Nephron (organoid): ENCODE results near the gene CASK.
A peak's percentile ranks its signal among the peaks of the same experiment; 100 is the strongest.

ENCODE experiments used
- H3K27ac Mint-ChIP-seq, 3 experiments: 2 replicates each; pipeline ENCODE4 v1.8.0; 2020; ENCODE audit warnings: mixed read lengths in 3 of 3, mild to moderate bottlenecking in 2 of 3, moderate library complexity in 1 of 3
- H3K27me3 Mint-ChIP-seq: 2 replicates; pipeline ENCODE4 v1.8.0; 2021; ENCODE audit warnings: low read depth, mild to moderate bottlenecking, moderate library complexity, mixed read lengths
- H3K36me3 Mint-ChIP-seq: 2 replicates; pipeline ENCODE4 v1.8.0; 2020; ENCODE audit warnings: low read depth, mixed read lengths
- H3K4me1 Mint-ChIP-seq: 2 replicates; pipeline ENCODE4 v1.8.0; 2020; ENCODE audit warnings: mixed read lengths
- H3K4me3 Mint-ChIP-seq, 3 experiments: 2 replicates each; pipeline ENCODE4 v1.8.0; 2020; ENCODE audit warnings: mild to moderate bottlenecking in 3 of 3, mixed read lengths in 3 of 3, moderate library complexity in 2 of 3
- H3K9me3 Mint-ChIP-seq: 2 replicates; pipeline ENCODE4 v1.8.0; 2020; ENCODE audit warnings: mixed read lengths
- TF ChIP-seq, protein P1 (sequence below), 3 experiments: fragments of 200-600 bp; sonication (generic); IDR thresholded peaks; one replicate each; pipeline ENCODE4 v1.5.0; 2021; ENCODE audit warnings: antibody characterized with exemption in 3 of 3; ENCODE audit not compliant: unreplicated experiment in 3 of 3

CASK gene

GRCh38 chrX:41602816-41603345 is 320.5 kb downstream of the CASK start:
- H3K27me3 Mint-ChIP-seq, result no peaks in the 10 kb centered on the region
- H3K4me1 Mint-ChIP-seq, result no peaks in the 10 kb centered on the region
- H3K27ac Mint-ChIP-seq, result no peak overlapping the region
- TF ChIP-seq, protein P1, sequence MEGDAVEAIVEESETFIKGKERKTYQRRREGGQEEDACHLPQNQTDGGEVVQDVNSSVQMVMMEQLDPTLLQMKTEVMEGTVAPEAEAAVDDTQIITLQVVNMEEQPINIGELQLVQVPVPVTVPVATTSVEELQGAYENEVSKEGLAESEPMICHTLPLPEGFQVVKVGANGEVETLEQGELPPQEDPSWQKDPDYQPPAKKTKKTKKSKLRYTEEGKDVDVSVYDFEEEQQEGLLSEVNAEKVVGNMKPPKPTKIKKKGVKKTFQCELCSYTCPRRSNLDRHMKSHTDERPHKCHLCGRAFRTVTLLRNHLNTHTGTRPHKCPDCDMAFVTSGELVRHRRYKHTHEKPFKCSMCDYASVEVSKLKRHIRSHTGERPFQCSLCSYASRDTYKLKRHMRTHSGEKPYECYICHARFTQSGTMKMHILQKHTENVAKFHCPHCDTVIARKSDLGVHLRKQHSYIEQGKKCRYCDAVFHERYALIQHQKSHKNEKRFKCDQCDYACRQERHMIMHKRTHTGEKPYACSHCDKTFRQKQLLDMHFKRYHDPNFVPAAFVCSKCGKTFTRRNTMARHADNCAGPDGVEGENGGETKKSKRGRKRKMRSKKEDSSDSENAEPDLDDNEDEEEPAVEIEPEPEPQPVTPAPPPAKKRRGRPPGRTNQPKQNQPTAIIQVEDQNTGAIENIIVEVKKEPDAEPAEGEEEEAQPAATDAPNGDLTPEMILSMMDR (IDR thresholded peaks at IDR 0.05; ENCODE audit: unreplicated experiment in 3 of 3), result no peak
- peaks cover 1% of the 10 kb centered on the region for H3K9me3 Mint-ChIP-seq
- peaks cover 16% of the 10 kb centered on the region for H3K36me3 Mint-ChIP-seq
- no peak overlapping the region for H3K4me3 Mint-ChIP-seq

DNA sequence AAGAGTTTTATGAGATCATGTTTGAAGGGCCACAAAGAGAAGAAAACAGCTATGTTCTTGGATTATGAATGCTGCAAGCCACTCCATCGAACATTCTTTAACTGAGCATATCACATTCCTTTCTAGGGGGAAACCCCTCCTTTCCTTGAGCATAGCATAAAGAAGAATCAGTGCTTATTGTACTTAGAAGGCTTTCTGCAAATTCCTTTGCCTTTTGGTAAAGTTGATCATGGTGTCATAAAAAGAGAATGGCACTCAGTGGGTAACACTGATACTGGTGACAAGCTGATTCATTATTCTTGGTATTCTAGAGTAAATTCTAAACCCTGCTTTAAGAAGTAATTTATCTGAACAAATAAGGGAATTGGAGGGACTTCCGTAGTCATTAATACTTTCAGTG is 323.1 kb downstream of the CASK start:
- Mint-ChIP-seq H3K4me1 (no peaks in the 10 kb centered on the region), H3K4me3 (no peak overlapping the region), H3K27me3 (no peaks in the 10 kb centered on the region), H3K27ac (peak overlapping the region in 1 of 3 experiments; percentile 49), H3K36me3 (peaks cover 14% of the 10 kb centered on the region), H3K9me3 (peaks cover 2% of the 10 kb centered on the region)
- TF ChIP-seq, protein P1 (IDR thresholded peaks at IDR 0.05; ENCODE audit: unreplicated experiment in 3 of 3), result no peak

DNA sequence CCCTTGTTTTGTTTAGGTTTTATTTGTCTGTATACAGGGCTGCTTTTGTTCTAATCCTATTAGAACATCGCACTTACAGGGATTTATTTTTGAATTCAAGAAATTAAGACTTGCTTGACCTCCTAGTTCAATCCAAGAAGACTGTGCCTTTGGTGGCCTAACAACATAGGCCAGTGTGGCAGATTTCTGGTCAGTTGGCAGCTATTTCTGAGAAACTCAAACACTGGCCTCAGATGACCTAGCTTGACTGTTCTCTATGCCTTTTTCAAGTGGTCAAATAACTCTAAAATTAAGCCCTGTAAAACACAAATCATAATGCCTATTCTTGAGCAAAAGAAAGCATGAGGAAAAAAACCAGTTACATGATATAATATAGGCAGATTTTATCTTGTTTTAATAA is 323.8 kb downstream of the CASK start:
- Mint-ChIP-seq H3K4me3 (no peak overlapping the region), H3K27me3 (no peaks in the 10 kb centered on the region)

DNA sequence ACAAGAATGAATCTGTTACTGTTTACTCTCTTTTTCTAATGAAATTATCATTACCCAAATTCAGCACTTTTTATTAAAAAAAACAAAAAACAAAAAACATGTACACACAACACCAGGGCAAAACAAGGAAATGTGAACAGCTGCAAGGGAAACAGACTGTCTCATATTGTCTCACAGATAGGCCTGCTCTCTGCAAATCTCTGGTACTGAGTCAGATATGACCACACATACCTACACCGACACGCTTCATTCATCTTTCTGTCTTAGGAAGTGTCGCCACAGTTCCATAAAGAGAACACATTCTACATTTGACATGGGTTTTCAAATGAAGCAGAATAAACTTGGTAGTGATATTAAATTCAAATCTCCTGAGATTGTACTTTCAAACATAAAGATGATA is 326.8 kb downstream of the CASK start:
- H3K27ac Mint-ChIP-seq, result no peak overlapping the region
- peaks cover 2% of the 10 kb centered on the region for H3K9me3 Mint-ChIP-seq
- no peaks in the 10 kb centered on the region for H3K27me3 Mint-ChIP-seq
- no peak overlapping the region for H3K4me3 Mint-ChIP-seq
- H3K4me1 Mint-ChIP-seq, result no peaks in the 10 kb centered on the region
- peaks cover 14% of the 10 kb centered on the region for H3K36me3 Mint-ChIP-seq
- TF ChIP-seq, protein P1 (IDR thresholded peaks at IDR 0.05; ENCODE audit: unreplicated experiment in 3 of 3), result no peak

More for the DNA sequence above, 323.8 kb downstream of the CASK start:
- H3K36me3 Mint-ChIP-seq, result peaks cover 14% of the 10 kb centered on the region
- TF ChIP-seq, protein P1 (IDR thresholded peaks at IDR 0.05; ENCODE audit: unreplicated experiment in 3 of 3), result no peak
- H3K27ac Mint-ChIP-seq, result no peak overlapping the region
- no peaks in the 10 kb centered on the region for H3K4me1 Mint-ChIP-seq
- H3K9me3 Mint-ChIP-seq, result peaks cover 2% of the 10 kb centered on the region

DNA sequence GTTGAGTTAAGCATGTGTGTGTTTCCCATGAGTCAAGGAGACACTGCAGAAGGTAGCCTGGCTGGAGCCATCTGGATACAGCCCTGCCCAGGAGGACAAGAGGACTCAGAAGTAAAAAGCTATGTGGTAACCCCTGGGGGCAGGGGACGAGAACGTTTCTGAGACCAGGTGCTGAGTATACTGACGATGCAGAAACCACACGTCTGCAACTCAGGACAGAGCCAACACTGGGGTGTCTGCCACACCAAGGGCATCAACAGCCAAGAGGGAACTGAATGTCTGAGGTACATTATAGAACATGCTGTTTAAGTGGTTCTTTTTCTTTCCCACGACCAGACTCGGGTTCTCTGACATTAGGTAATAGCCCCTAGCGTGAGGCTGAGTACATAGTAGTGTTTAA is 328.7 kb downstream of the CASK start:
- Mint-ChIP-seq H3K27ac (no peak overlapping the region), H3K9me3 (peaks cover 2% of the 10 kb centered on the region), H3K36me3 (peaks cover 9% of the 10 kb centered on the region), H3K27me3 (no peaks in the 10 kb centered on the region), H3K4me3 (no peak overlapping the region), H3K4me1 (peaks cover 4% of the 10 kb centered on the region)
- TF ChIP-seq, protein P1 (IDR thresholded peaks at IDR 0.05; ENCODE audit: unreplicated experiment in 3 of 3), result no peak

DNA sequence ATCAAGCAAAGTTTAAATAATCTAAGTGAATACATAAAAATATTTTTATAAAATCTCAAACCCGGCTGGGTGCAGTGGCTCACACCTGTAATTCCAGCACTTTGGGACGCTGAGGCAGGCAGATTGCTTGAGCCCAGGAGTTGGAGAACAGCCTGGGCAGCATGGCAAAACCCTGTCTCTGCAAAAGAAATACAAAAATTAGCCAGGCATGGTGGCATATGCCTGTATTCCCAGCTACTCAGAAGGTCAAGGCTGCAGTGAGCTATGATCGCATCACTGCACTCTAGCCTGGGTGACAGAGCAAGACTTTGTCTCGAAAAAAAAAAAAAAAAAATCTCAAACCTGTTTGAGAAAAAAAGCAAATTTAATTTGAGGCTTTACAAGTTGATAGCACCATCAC is 331.4 kb downstream of the CASK start:
- H3K4me3 Mint-ChIP-seq, result no peak overlapping the region
- H3K27me3 Mint-ChIP-seq, result no peaks in the 10 kb centered on the region
- TF ChIP-seq, protein P1 (IDR thresholded peaks at IDR 0.05; ENCODE audit: unreplicated experiment in 3 of 3), result no peak
- no peaks in the 10 kb centered on the region for H3K9me3 Mint-ChIP-seq
- no peak overlapping the region for H3K27ac Mint-ChIP-seq
- H3K4me1 Mint-ChIP-seq, result peaks cover 4% of the 10 kb centered on the region
- peaks cover 4% of the 10 kb centered on the region for H3K36me3 Mint-ChIP-seq
